GOT3 (cell line): Measurements from ENCODE around the gene CDCA5.

Experiments
- DNase-seq: peaks from one replicate; lab custom pipeline; 2025; ENCODE audit warnings: mixed read lengths; lab: John Stamatoyannopoulos, UW

CDCA5 gene, protein sequence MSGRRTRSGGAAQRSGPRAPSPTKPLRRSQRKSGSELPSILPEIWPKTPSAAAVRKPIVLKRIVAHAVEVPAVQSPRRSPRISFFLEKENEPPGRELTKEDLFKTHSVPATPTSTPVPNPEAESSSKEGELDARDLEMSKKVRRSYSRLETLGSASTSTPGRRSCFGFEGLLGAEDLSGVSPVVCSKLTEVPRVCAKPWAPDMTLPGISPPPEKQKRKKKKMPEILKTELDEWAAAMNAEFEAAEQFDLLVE

DNA sequence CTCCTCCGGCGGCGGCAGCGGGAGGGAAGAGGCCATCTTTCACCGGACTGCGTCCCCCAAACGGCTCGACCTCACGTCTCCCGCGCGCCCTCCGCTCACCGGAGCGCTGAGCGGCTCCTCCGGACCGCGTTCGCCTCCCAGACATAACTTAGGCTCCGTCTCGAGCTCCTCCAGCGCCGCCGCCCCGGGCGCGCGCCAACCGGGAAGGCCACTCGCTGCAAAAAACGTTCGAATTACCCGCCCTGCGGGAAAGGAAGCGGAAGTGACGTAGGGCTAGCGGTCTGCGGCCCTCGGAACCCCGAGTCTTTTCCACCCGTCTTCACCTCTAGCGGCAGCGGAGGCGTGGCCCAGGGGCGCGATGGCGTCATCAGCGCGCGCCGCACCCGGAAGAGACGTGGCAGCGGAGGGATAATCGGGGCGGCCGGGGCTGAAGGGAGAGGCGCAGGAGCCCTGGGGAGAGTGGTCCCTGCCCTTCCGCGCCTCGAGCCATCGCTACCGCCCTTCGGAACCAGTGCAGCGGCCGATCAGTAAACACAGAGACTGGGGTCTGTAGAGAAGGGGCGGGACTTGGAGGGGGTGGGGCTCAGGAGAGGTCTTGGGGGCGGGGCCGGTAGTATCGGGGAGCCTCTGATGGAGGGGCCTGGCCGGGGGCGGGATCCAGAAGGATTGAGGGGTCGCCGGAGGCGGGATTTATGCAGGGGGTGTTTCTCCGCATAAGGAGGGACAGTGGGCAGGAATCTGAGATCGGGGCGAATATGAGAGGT is at the start of gene CDCA5, which contains the start of gene ZFPL1:
TSS of gene CDCA5 (minus strand) at position 207 of the 764 bp plus-strand sequence. CDS start at position 145, 62 bp downstream.
TSS of gene ZFPL1 (plus strand) at position 389 of the 764 bp plus-strand sequence. CDS start 477 bp downstream, outside the sequence.
- DNase-seq, result peak; percentile 56

DNA sequence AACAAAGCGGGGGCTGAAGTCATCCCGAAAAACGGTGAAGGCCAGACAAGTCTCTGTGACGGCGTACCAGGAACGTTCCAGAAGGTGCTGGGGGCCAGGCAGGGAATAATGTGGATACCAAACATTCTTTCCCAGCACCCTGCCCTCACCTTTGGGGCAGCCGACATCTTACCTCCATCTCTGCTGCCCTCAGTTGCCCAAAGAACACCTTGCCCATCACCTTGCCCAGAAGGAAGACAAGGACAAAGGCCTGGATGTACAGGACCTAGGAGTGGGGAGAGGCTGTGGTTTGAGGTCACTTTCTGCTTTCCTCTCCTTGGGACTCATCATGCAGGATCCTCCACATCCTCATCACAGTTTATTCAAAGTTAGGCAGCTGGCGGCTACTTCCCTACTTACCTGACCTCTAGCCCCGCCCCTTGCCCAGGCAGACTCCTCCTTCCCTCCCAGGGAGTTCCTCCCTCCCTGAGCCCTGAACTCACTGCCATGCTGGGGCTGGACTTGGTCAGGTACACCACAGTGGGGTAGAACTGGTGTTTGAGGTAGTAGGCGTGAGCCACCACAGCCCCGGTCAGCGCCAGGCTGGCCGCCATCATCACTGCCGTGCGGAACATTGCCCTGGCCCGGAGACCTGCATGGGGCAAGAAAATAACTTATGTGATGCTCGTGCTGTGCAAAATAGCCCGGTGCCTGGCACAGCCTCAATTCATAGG is 49.3 kb upstream of the CDCA5 start:
- no peak for DNase-seq

DNA sequence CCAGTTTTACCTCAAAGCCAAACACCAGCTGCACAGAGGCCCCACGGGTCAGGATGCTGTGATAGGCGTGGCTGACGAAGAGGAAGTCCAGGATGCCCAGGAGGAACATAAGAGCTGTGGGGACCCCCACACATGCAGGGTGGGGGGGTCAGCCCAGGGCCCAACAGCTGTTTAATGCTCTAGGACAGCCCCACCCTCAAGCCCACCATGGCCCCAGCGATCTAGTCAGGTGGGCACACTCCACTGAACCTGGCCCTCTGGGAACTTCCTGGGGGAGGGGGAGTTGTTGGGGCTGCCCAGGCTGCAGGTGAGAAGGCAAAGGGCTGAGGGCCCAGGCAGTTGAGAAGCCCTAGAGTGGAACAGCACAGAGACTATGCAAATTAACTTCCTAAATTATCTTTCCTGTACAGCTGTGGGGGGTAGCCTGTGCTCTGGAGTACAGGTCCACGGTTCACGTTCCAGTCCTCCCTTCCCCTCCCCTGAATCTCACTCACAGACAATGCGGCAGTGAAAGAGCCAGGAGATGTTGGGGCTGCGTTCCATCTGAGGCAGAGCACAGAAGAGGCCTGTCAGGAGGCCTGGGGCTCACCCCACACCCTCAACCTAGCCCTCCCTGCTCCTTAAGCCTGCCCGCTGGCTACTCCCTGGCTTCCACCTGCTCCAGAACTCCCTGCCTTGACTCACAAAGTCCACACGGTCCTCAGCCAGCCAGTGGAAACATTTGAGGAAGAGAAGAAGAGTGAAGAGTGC is 48.6 kb upstream of the CDCA5 start:
- no peak for DNase-seq

DNA sequence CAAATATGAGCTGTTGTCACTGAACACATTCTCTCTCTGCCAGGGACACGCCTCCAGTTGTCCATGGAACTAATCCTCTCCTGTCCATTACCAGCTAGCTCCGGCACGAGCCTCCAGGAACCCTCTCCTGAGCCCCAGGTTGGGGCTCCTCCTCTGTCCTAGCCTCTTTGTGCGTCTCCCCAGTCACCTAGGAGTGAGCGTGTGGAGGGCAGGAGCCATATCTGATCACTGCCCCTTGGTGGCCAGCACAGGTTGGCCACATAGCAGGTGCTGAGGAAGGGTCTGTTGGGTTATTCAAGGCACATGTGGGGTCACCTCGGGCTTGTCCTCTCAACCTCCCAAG is 48.0 kb upstream of the CDCA5 start:
- no peak for DNase-seq

DNA sequence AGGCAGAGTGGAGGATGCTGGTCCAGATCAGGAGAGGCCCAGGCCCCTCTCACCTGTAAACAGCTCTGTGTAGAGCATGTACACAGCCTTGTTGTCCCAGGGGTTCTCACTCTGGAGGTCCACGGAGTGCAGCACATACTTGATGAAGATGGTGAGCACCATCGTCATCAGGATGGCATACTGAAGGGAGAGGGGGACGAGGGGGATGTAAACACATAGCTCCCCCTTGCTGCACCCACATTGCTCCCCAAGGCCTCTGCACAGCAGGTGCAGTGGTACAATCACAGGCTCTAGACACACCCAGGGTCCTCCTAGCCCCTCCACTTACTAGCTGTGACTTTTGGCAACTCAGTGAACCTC is 47.6 kb upstream of the CDCA5 start:
- no peak for DNase-seq

DNA sequence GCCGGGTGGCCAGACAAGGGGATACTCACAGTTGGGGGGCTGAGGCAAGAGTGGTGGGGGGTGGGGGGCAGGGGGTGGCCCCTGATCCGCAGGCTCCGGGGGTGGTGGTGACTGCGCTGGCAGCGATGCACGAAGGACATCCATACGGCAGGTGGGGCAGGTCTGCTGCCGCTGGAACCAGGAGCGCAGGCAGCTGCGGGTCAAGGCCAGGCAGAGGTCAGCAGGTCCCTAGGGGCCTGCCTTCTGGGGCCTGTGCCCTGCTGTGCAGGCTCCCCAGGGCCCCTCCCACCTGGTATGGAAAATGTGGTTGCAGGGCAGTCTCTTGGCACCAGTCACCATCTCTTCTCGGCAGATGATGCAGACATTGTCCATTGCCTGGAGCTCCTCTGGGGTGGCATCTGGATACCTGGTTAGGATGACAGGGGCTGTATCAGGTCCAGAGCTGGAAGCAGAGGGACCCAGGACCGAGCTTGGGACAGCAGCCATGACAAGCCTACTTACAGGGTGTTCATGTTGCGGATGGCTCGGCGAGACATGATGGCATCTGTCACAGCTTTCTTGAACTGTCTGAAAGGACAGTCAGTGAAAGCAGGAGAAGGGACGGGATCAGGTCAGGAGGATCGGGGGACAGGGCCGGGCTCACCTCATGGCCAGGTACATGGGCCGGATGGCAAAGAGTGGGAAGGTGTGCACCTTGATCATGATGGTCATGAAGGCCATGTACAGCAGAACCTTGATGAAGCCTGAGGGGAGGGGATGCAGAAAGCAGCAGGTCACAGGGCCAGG is 47.0 kb upstream of the CDCA5 start:
- DNase-seq, result no peak

DNA sequence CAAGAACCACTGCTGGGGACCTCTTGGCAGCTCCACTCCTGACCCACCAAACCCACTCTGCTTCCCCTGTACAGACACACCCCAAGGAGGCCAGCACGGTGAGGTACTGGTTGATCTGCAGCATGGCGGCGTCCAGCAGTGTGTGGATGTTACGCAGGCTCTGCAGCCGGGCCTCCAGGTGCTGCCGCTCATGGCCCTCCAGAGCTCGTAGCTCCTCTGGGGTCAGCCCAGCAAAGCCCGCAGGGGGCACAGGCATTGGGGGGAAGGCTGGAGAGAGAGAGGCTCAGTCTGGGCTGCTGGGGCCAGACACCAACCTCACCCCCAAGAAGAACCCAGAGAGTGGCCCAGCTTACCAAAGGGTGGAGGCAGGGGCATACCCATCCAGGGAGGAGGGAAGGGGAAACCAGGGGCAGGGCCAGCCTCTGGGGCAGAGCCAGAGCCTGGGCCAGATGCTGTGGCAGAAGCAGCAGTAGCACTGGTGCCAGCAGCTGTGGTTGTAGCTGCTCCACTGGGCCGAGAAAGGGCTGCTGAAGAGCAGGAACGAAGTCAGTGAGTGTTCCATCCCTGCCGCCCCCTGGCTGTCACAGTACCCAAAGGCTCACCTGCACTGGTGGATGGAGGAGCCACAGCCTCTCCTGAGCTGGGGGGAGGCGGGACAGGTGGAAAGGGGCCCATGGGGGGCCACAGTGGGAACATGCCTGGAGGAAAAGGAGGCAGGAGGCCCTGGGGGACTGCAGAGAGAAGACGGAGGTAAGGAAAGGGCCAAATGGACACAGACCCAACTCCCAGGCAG is 46.0 kb upstream of the CDCA5 start:
- DNase-seq, result no peak

DNA sequence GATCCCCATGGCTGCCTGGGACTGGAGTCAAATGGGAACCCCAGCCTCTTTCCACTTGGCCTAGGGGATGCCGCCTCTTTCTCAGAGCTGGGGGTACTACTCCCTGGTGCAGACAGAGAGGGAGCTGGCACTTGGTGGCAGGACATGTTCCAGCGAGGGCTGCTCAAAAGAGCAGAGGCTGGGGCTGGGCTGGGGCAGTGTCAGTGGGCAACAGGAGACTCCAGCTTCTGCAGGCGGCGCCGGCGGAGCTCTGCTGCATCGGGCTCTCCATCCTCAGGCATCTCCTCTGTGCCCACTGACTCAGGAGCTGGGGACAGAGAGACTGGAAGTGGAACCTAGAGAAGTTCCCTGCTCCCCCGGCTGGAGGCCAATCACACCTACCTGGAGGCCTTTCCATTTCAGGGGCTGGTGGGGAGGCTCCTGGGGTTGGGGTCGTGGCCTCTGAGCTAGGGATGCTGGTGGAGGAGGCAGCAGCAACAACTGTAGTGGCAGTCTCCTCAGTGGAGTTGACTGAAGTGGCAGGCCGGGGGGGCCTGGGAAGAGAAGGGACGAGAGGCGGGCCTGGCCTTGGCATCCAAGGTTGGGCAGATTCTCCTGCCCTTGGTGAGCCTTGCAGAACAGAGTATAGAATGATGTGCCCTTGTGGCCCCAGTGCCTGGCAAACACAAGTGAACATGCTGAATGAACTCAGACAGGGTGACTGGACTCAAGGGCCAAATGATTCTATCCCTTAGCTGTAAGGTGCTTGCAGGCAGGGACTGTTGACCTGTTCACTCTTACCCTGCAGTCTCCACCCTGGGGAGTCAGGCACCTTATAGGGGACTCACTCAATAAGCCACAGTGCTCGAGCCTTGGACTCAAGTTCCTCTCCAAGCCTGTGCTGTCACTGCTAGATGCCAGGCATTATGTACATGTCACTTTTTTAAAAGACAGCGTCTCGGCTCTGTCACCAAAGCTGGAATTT is 44.6 kb upstream of the CDCA5 start:
- no peak for DNase-seq

DNA sequence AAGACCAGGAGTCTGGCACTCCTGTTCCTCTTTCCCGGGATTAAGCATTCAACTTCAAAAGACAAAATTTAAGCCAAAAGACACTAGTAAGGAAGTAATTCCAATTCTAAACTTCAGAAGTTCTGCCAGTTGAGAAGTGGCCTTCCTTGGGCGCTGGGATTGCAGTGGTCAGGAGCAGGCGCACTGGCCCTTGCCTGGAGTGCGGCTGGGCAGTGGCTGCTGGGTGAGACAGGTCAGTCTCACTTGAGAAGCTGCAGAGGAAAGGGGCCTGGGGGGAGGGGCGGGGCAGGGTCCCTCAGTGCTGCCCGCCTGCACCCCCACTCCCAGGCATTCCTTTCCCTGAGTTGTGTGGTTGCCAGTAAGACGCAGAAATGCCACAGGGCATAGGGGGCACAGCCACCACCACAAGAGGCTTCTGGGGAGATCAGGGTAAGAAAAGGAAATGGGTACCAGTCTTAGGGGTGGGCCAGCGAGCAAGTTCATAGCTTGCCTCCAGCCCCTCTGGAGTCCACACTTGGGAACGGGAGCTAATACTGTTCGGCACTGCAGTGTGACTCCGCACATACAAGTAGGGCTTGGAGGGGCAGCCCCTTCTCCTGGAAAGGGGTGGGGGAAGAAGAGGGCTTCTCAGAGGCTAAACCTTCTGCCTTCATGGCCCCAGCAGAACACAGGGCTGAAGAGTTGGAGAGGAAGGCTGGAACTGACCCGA is 43.8 kb upstream of the CDCA5 start:
- no peak for DNase-seq

DNA sequence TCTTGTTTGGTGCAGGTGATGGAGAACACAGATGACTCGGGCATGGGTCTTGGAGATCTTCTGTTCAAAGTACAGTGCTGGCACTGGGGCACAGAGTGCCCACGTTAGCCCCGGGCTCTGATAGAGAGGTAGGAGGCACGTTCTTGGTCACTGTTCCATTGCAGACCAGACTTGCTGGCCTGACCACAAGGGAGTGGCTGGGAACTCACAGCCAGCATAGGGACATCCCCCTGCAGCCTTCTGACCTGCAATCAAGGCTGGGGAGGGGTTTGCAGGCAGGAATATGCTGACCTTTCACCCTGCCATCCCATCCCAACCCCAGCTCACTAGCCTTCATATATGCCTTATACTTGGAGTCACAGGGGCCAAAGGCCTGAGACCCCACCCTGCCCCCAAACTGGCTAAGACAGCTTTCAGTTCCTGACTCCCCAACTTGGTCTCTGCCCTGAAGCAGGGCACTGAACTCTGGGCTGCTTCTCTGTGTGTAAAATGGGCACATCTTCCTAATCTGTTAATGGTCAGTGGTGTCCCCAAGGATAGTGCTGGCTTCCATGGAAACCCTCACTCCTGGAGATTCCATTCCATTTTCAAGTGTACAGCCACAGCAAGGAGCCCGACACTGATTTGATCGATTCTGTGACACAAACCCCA is 42.9 kb upstream of the CDCA5 start:
- no peak for DNase-seq

DNA sequence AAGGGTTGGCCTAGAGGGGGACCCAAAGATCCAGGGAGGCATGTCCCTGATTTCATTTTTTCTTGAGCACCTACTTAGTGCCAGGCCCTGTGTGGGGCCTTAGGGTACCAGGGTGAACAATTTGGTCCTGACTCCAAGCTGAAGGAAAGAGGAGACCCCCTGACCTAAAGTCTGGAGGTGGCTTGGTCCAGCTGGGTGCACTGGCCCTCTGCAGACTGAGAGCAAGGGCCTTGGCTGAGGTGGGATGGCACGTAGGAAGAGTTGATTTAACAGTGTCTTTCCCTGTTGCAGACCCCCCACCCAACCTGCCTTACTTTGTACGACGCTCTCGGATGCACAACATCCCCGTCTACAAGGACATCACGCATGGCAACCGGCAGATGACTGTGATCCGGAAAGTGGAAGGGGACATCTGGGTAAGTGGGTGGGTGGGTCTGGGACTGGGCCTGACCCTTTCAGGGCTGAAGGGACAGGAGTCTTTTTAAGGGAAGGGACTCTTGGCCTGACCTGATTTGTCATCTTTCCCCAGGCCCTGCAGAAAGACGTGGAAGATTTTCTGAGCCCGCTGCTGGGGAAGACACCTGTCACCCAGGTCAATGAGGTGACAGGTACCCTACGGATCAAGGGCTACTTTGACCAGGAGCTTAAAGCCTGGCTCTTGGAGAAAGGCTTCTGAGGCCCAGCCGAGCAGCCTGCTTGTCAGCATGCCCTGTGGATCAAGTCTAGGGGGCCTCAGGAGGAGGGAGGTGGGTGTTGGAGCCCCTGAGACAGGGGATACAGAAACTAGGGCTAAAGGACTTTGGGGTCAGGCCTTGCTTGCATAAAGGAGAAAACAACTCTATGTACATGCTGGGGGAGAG is 41.6 kb upstream of the CDCA5 start:
- no peak for DNase-seq

DNA sequence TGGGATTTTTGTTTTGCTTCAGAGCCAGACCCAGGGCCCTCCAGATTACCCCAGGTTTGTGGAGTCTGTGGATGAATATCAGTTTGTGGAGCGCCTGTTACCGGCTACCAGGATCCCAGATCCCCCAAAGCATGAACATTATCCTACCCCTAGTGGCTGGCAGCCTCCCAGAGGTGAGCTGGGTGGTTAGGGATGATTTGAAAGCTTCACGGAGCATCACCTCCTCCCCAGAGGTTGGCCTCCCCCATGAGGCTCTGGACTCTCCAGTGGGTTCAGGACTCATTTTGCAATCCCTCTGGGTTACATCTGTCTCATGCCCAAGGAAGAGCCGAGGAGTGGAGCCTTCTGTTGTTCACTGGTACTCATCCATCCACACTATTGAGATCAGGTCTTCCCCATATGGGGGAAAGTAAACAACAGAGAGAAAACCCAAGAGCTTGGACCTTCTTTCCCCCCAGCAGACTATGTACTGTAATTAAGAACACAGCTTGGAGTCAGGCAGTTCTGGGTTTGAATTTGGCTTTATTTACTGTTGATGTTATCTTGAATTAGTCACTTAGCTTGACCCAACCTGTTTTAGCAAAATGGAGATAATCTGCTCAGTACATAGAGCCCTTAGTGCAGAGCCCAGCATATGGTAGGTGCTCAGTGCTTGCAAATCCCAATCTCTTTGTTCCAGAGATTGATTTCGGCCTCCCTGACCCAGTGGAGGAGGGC is 40.8 kb upstream of the CDCA5 start:
- DNase-seq, result no peak

DNA sequence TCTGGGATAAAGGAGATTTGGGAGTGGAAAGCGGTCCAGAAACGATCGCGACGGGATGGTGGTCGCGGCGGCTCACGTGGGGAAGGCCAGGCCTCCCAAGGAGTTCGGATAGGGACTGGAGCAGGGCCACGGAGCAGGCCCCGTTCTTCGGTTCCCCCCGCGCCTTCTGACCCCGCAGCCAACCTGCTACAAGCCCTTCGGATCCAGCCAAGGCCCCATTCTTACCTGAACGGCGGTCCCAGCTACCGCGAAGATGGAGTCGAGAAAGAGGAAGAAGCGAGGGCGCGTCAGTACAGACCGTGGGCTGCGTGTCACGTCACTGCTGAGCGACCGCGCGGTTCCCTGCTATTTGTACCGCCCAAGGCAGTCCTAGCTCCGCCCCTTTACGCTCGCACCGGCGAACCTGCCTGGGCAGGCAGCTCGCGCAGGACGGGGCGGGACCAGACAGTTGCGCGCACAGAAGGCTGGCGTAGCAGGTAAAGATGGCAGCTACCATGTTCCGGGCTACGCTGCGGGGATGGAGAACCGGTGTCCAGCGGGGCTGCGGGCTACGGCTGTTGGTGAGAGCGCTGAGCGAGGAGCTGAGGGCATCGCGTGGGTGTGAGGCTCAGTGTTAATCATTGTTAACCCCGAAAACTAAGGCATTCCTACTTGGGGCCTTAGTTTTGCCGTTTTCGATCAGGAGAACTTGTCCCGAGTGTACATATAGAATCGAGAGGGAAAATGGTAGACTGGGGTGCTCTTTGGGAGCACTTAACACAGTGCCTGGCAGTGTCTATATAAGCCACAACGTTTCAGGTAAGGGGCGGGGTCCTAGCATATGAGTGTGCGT is 38.2 kb upstream of the CDCA5 start, which contains the start of the genes FAU and MRPL49:
TSS of gene FAU (minus strand) at position 270 of the 832 bp plus-strand sequence. CDS start 321 bp downstream, outside the sequence.
TSS of gene MRPL49 (plus strand) at position 457 of the 832 bp plus-strand sequence. CDS start at position 483, 26 bp downstream.
- peak; percentile 67 for DNase-seq

DNA sequence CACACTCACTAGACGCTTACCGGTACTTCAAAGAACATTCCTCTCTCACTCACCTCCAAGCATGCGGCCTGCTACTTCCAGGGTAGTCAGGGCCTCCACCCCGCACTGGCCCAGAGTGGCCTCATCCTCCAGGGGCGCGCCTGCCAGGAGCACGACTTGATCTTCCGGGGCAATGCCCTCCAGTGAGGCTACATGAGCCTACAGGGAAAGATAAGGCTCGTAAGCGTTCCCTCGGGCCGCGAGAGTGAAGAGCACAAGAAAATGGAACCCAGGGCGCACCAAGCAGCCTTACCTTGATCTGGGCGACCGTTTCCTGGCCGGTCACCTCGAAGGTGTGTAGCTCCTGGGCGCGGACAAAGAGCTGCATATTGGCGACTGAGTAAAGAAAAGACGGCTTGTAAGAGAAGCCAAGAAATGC is 37.6 kb upstream of the CDCA5 start:
- DNase-seq, result no peak

DNA sequence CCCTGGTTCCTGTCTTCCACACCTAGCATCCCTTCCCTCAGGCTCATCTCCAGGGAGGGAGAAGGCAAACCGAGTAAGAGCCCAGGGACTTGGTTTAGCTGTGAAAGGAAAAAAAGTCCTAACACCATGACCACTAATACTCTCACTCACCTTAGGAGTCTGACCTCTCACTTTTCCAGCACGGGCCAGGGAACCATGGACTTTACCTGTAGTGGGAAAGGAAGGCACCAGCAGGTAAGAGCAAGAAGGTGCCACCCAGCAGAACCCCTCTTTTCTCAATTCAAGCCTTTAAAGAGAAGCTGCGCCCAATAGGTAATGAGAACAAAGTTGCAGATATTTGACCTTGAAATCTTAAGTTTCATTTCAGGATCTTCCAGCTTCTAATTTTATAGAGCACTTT is 37.0 kb upstream of the CDCA5 start:
- no peak for DNase-seq

DNA sequence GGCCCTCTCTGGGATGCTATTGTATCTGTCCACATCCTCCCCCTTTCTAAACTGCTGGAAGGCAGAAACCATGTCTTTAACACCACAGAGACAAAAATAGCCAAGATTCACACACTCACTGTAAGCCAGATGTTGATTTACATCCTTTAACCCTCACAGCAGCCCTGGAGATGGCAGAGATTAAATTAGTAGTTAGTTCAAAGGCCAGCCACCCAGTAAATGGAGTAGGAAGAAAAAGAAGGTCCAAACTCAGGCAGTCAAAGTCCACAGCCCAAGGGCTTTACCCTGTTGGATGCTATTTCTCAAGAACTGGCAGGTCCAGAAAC is 35.8 kb upstream of the CDCA5 start:
- DNase-seq, result no peak
